HG03521 (cell line): Measurements from ENCODE around the gene NUP98.

ENCODE experiments used
- ATAC-seq: cut with Tn5 transposase; IDR thresholded peaks from one replicate; pipeline ENCODE4 v1.9.1; 2021; ENCODE audit warnings: mild to moderate bottlenecking, moderate library complexity; ENCODE audit not compliant: unreplicated experiment

The NUP98 gene

GRCh38 chr11:3797329-3798090 is at the start of gene NUP98:
TSS of gene NUP98 (minus strand) at chr11:3797554. CDS start at chr11:3782117, 15,437 bp downstream.
- peak; percentile 93 for ATAC-seq

DNA sequence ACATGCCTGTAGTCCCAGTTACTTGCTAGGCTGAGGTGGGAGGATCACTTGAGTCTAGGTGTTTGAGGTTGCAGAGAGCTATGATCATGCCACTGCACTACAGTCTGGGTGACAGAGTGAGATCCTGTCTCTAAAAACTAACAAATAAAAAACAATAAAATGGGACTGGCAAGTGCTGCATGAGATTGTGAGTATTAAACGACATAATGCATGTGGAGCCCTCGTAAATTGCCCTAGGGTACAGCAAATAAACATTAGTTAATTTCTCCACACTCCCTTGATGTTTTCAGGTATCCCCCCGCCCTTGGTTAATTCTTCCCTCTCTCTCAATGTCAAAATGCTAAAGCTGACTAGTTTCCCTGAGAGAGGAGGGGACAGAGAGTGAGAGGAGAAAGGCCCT is 48.3 kb upstream of the NUP98 start:
- no peak for ATAC-seq

GRCh38 chr11:3845246-3845645 is 47.9 kb upstream of the NUP98 start:
- ATAC-seq, result no peak

- no peak for ATAC-seq
These were observed 46.0 kb upstream of the NUP98 start for GRCh38 chr11:3843326-3843725.

DNA sequence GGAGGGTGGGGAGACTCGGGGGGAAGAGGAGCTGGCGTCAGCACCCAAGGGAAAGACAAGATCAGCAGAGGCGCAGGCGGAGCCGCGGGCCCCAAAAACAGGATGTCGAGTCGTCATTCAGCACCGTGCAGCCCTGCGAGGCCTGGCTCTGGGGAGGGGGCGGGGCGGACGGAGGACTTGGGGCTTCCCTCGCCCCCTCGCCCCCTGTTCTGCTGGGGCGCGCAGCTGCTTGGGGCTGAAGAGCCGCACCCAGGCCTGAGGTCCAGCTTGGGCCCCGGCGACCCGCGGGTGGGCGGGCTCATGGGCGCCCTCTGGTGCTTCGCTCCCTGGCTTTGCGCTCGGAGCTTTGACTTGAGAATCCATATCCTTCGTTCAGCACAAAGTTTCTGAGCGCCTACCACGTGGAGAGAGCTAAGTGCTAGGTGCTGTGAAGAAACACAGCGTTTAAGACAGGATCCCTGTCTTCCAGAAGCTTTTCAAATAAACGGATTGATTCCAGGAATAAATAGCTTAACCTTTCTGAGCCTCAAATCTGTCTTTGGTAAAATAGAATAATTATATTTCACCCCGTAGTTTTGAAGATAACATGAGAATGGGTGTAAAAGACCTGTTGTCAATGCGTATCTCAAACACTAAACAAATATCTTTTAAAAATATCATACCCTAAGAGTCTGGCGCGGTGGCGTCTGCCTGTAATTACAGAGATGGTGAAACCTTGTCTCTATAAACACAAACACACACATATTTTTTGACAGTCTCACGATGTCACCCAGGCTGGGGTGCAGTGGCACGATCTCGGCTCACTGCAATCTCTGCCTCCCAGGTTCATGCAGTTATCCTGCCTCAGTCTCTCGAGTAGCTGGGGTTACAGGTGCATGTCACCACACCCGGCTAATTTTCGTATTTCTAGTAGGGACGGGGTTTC is 44.3 kb upstream of the NUP98 start:
- ATAC-seq, result peak; percentile 46

DNA sequence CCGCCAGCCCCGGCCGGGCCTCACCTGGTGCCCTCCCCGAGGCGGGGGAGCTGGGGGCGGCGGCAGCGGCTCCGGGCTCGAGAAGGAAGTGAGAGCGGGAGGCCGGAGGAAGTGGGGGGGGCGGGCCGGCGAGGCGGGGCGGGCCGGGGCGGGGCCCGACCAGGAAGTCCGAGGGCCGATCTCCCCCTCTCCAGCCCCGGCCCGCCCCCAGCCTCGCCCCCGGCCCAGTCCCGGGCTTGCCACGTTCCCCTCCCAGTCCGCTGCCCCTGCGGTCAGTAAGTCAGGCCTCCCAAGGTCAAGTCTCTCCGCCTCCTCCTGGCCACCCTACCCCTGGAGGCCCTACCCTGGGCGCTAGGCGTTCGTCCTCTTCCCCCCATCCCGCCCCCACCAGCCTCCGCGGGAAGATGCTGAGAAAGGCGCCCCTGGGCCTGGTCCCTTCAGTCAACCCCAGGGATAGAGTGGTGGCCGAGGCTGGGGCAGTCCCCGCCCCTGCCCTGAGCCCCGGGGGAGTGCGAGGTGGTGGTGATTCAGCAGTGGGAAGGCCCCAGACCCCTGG is 43.6 kb upstream of the NUP98 start, which contains the start of gene RHOG:
TSS of gene RHOG (minus strand) at position 90 of the 556 bp plus-strand sequence. CDS start 12,821 bp downstream, outside the sequence.
- peak; percentile 43 for ATAC-seq

GRCh38 chr11:3840004-3840869 is 42.9 kb upstream of the NUP98 start:
- peak; percentile 1 for ATAC-seq

DNA sequence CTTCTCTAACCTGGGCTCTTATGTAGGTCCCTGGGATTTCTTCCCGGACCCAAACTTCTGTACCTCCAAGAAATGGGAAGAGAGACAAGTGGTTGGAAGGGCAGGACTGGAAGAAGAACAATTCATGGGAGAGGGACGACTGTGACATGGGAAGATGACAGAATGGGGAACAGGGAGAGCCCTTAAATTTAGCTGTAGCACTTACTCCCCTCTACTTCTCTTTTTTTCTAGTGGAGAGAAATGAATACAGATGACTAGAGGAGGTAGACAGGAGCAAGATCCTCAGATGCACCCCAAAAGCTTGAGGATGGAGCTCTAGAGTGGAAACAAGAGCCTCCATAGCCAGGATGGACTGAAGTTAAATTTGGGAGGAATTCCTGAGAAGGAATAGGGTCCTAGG is 41.1 kb upstream of the NUP98 start:
- ATAC-seq, result no peak

- ATAC-seq, result no peak
These were observed 40.4 kb upstream of the NUP98 start for GRCh38 chr11:3837793-3838192.

GRCh38 chr11:3836903-3837302 is 39.5 kb upstream of the NUP98 start:
- no peak for ATAC-seq

GRCh38 chr11:3835751-3836150 is 38.4 kb upstream of the NUP98 start:
- ATAC-seq, result no peak

GRCh38 chr11:3834664-3835461 is 37.5 kb upstream of the NUP98 start:
- no peak for ATAC-seq

DNA sequence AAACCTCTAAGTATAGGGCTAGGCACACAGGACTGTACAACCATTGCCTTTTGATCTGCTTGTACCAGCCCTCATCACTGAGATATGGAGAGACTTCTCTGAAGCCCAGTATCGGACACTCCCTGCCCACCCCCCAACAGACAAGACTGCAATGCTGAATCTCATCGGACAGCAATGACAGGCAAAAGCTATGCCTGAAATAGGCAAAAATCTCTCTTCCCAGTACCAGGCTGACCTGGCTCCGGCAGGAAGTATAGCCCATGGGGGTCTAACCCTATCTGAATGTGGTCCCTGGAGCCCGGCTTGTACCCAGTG is 37.0 kb upstream of the NUP98 start:
- ATAC-seq, result no peak

- ATAC-seq, result no peak
These were observed 36.1 kb upstream of the NUP98 start for GRCh38 chr11:3833449-3833848.

DNA sequence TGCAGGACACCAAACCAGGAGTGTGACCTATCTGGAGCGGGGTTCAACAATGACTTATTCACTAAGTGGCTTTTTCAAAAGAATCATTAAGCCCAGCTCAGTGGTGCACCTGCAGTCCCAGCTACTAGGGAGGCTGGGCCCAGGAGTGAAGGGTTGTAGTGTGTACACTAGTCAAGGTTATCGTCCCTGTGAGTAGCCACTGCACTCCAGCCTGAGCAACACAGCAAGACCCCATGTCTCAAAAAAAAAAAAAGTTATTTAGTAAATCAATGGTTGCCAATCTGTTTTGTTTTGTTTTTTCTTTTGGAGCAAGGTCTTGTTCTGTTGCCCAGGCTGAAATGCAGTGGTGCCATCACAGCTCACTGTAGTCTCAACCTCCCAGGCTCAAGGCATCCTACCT is 35.5 kb upstream of the NUP98 start:
- no peak for ATAC-seq

- no peak for ATAC-seq
These were observed 34.3 kb upstream of the NUP98 start for GRCh38 chr11:3831378-3832239.

- ATAC-seq, result no peak
These were observed 33.4 kb upstream of the NUP98 start for GRCh38 chr11:3830730-3831129.

GRCh38 chr11:3830088-3830487 is 32.7 kb upstream of the NUP98 start:
- no peak for ATAC-seq
